Vagina (tissue), 2 donors: ENCODE results near the gene GRIN2A.

Experiments
- CTCF ChIP-seq, 3 experiments: fragments of 450-650 bp in 2 of 3; fragments of 200-600 bp in 1 of 3; sonication (generic) in 1 of 3; IDR thresholded peaks; one replicate each; pipeline ENCODE4 v1.5.1; 2017 to 2019; ENCODE audit warnings: antibody characterized with exemption in 3 of 3, mild to moderate bottlenecking in 2 of 3, moderate library complexity in 2 of 3
- POLR2A ChIP-seq, 2 donors: fragments of 450-650 bp; IDR thresholded peaks; one replicate each; pipeline ENCODE4 v1.6.1; 2017; ENCODE audit warnings: antibody characterized with exemption in 2 of 2, mild to moderate bottlenecking in 2 of 2, moderate library complexity in 2 of 2

DNA sequence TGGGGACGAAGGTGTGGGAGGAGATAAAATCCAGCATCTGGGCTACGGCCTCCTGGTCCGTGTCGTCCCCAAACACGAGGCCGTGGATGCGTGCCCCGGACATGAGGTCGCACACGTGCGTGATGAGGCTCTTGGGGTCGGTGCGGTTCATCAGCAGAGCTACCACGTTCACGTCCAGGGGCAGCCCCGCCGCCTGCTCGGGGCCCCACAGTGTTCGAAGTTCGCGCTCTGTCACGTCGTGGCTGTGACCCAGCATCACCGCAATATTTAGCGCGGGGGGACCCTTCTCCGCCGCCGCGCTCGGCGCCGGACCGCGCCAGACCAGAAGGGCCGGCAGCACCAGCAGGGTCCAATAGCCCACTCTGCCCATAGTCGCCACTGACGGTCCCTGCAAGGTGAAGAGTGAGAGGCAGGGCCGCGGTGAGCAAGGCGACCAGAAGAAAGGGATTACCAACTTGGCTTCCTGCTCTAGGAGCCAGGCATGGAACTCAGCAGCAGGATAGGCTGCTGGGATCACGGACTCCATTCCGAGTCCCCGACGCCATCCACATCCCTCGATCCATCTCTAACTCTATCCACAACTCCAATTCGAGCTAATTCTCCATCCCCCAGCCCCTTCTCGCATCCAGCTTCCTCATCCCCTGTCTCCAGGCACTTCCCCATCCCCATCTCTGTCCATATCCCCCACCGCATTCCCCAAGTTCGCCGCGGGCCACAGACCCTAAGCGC, 2.0 kb downstream of the GRIN2A start:
- TF ChIP-seq CTCF (IDR thresholded peaks at IDR 0.05) (no peak), POLR2A (IDR thresholded peaks at IDR 0.05) (no peak)
